Duodenal mucosa (tissue), 2 donors: ENCODE measurements around the gene CPLX4.

ENCODE experiments used
- H3K27ac ChIP-seq: one replicate; pipeline ENCODE4 v1.7.0; 2013; ENCODE audit warnings: low read depth, low read length
- H3K27me3 ChIP-seq, 2 donors: one replicate each; pipeline ENCODE4 v1.7.0; 2013; ENCODE audit warnings: low read length in 2 of 2, control low read depth in 1 of 2; ENCODE audit not compliant: insufficient read depth in 2 of 2, control insufficient read depth in 1 of 2
- H3K36me3 ChIP-seq, 2 donors: one replicate each; pipeline ENCODE4 v1.7.0; 2013; ENCODE audit warnings: low read length in 2 of 2, control low read depth in 1 of 2; ENCODE audit not compliant: insufficient read depth in 2 of 2, control insufficient read depth in 1 of 2
- H3K4me1 ChIP-seq, 2 donors: one replicate each; pipeline ENCODE4 v1.7.0; 2013; ENCODE audit warnings: low read length in 2 of 2, control low read depth in 1 of 2; ENCODE audit not compliant: insufficient read depth in 2 of 2, control insufficient read depth in 1 of 2
- H3K4me3 ChIP-seq, 2 donors: one replicate each; pipeline ENCODE4 v1.7.0; 2013; ENCODE audit warnings: low read length in 2 of 2, low read depth in 1 of 2
- H3K9ac ChIP-seq, 2 donors: one replicate each; pipeline ENCODE4 v1.7.0; 2013; ENCODE audit warnings: low read length in 2 of 2, low read depth in 1 of 2
- H3K9me3 ChIP-seq, 2 donors: one replicate each; pipeline ENCODE4 v1.7.0; 2013; ENCODE audit warnings: low read length in 2 of 2, control low read depth in 1 of 2; ENCODE audit not compliant: control insufficient read depth in 1 of 2

Gene CPLX4

DNA sequence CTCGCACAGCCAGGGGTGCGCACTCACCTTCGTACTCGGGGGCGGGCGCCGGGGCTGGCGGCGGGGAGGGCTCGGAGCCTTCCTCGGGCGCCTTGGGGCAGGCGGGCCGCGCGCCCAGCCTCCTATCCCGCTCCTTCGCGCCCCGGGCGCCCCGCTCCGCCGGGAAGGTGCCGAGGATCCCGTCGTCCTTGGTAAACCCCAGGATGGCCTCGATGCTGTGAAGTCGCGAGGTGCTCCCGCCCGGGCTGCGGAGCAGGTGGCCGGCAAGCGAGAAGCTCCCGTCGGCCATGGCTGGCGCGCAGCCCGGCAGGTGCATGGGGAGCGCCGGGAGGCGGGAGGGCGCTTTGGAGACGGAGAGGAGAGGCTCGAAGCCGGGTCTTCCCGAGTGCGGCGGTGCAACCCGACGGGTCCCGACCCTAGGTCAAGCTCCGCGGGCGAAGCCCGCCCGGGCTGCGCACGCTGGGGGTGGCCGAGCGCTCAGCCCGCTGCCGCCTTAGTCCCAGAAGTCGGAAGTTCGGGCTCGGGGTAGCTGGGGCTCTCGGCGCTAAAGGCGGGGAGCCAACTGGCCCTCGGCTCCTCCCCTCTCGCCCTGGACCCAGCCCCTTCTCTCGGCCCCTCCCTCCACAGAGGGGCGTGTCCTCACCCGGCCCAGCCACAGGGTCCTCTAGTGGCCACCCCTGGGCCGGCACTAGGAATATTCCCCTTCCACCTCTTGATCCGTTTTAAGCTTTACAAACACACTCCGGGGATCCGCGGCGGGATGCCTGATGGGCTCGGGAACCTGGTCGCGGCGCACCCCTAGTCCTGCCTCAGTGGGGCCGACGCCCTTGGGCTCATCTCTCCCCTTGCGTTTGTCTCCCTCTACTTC lies 45.3 kb downstream of the CPLX4 start, which contains the start of gene RAX:
RAX (minus strand) TSS at position 564 of the 868 bp plus-strand sequence; CDS start at position 316, 248 bp downstream.
- no peaks in the 10 kb centered on the region for H3K9me3 ChIP-seq
- peaks cover 3 to 7% of the 10 kb centered on the region in 2 donors for H3K4me1 ChIP-seq
- H3K4me3 ChIP-seq: peak within 1 kb of the TSS; percentile 9 to 40
- H3K9ac ChIP-seq: no peak within 1 kb of the TSS
- no peaks in the 10 kb centered on the region for H3K36me3 ChIP-seq
- H3K27ac ChIP-seq: no peak within 1 kb of the TSS
- H3K27me3 ChIP-seq: peaks cover 81 to 85% of the 10 kb centered on the region in 2 donors

DNA sequence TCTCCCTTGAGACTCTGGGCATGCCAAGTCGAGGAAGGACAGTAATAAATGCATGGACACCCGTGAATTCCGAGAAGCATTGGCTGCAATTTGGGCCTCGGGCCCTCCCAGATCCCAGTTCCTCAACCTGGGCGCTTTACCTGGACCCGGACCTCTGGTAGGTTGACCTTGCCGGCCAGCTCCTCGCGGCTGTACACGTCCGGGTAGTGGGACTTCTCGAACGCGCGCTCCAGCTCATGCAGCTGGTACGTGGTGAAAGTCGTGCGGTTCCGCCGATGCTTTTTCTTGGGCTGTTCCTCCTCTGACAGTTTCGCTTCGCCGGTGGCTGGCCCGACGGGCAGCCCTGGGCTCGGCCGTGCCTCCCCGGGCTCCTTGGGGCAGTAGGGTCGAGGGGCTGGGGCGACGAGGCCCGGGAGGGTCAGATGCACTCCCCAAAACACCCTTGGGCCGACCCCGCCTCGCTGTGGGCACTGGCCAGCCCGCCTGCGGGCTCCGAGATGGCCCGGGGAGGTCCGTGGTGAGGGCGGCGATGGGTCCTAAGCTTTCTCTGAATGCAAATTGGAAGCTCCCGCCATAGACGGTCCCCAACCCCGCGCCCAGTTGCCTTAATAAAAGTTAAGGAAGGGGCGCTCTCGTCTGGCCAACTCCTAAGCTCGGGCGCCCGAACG lies 46.1 kb downstream of the CPLX4 start:
- H3K9ac ChIP-seq: no peak overlapping the region
- peaks cover 3 to 8% of the 10 kb centered on the region in 2 donors for H3K4me1 ChIP-seq
- no peak overlapping the region for H3K27ac ChIP-seq
- peaks cover 85 to 87% of the 10 kb centered on the region in 2 donors for H3K27me3 ChIP-seq
- H3K36me3 ChIP-seq: no peaks in the 10 kb centered on the region
- no peaks in the 10 kb centered on the region for H3K9me3 ChIP-seq
- peak overlapping the region; percentile 9 to 40 for H3K4me3 ChIP-seq

DNA sequence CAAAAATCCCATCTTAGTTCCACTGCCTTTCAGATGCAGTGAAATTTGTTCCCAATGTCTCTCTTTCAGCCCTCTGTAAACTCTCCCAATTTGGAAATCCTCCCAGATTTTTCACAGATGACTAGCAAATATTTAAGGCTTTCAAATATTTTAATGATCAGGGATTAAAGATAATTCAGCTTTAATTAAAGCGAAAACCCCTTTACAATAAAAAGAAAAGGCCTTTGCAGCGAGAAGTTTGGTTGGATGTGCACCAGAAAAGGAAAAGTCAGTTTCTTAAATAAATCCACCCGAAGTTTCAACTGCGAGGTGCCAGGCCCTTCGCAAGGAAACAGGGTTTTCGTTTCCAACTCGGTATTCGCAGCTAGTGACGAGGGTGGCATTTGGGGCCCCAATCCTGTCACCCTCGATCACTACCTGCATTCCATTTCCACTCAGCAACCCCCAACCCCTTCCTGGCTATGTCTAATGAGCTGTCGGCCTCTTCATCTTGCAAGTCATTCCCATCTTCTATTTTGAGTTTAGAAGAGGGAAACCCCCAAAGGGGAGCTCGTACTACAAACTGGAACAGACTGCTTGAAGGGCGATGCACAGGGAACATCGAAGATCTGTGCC lies 46.7 kb downstream of the CPLX4 start:
- Histone ChIP-seq H3K27ac (no peak overlapping the region), H3K9me3 (no peaks in the 10 kb centered on the region), H3K36me3 (no peaks in the 10 kb centered on the region), H3K9ac (no peak overlapping the region), H3K4me3 (peak overlapping the region in 1 of 2 donors; percentile 9), H3K27me3 (peaks cover 87 to 93% of the 10 kb centered on the region in 2 donors), H3K4me1 (peaks cover 3 to 8% of the 10 kb centered on the region in 2 donors)

GRCh38 chr18:59270689-59271257 lies 47.7 kb downstream of the CPLX4 start:
- Histone ChIP-seq H3K9me3 (no peaks in the 10 kb centered on the region), H3K4me1 (peaks cover 3 to 8% of the 10 kb centered on the region in 2 donors), H3K4me3 (no peak overlapping the region), H3K9ac (no peak overlapping the region), H3K27ac (no peak overlapping the region), H3K27me3 (peaks cover 89 to 94% of the 10 kb centered on the region in 2 donors), H3K36me3 (no peaks in the 10 kb centered on the region)

DNA sequence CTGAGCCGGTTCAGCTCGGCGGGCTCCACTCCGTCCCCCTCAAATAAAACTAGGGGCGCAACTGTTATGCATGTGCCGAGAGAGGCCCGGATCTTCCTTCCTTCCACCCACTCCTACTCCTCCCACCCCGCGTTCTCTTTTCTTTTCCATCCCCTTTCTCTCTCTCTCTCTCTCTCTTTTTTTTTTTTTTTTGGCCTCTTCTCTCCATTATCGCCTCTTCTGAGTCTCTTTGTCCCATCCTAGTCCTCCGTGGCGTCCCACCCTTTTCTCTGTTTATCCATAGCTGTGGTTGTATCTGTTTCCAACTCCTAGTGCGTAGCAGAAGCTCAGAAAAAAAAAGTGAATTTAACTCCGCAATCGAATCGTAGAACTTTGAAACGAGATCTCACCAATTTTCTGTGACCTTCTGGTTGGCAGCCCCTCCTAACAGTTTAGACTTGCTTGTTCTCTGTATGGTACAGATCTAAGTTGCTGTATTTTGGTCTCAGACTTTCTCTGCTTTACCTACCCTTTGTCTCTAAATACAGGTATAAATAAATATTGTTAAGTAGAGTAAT lies 48.8 kb downstream of the CPLX4 start:
- Histone ChIP-seq H3K9ac (no peak overlapping the region), H3K4me3 (peak overlapping the region; percentile 29 to 45), H3K27ac (no peak overlapping the region), H3K9me3 (no peaks in the 10 kb centered on the region), H3K36me3 (no peaks in the 10 kb centered on the region), H3K27me3 (peaks cover 90 to 94% of the 10 kb centered on the region in 2 donors), H3K4me1 (peaks cover 3 to 8% of the 10 kb centered on the region in 2 donors)

DNA sequence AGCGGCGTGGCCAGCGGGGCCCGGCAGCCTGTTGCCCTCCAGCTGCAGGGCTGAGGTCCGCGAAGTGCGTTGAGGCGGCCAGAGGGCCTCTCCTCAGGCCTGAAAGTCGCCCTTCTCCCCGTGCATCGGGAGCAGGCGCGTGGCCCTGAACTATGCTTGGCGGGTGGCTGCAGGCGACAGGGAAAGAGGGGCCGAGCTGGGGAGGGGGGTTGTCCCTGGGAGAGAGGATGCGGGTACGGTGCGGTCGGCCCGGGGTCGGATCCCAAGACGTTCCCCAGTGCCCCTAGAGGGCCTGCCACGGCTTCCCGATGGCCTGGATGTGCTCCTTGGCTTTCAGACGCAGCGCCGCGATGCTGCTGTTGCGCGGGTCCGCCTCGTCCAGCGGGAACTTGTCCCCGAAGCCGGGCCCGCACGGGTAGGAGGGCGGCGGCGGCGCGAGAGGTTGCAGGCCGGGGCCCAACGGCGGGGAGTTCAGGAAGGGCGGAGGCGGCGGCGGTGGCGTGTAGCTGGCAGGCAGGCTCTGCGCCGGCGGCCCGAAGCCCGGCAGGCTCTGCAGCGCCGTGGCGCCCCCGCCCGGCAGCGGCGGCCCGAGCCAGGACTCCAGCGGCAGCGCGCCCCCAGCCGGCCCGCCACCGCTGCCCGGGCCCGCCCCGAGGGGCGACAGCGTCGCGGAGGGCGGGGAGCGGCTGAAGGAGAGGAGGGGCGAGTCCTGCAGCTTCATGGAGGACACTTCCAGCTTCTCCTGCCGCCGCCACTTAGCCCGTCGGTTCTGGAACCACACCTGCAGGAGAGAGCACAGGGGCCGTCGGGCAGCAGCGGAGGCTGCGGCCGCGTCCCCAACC lies 49.5 kb downstream of the CPLX4 start:
- Histone ChIP-seq H3K36me3 (no peaks in the 10 kb centered on the region), H3K9me3 (no peaks in the 10 kb centered on the region), H3K27me3 (peaks cover 89 to 93% of the 10 kb centered on the region in 2 donors), H3K27ac (no peak overlapping the region), H3K9ac (no peak overlapping the region), H3K4me1 (peaks cover 6 to 8% of the 10 kb centered on the region in 2 donors), H3K4me3 (peak overlapping the region; percentile 29 to 45)

DNA sequence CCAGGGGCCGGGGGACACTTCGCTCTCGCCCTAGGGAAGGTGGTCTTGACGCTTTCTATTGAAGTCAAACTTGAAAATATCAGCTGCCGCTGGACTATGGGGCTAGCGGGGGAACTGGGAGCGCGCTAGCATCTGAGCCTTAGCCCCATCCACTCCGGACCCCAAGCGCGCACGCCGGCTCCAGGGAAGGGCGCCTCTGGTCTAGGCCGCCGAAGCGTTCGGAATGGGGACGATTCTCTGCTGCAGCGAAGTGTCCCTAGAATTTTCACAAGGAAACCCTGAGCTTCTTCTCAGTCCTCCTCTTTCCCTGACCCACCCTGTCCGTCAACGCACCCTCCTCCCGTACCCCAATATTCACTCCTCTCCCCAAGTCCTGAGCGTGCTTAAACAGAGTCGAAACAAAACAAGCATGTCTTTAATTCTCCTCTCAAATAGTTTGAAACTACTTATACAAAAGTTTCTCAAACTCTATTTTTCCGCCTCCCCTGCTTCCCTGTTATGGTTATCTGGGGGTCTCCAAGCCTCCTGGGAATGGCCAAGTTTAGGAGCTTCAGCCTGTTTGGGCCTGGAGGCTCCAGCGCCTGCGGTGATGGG lies 50.2 kb downstream of the CPLX4 start:
- peaks cover 87 to 92% of the 10 kb centered on the region in 2 donors for H3K27me3 ChIP-seq
- H3K4me1 ChIP-seq: peaks cover 13 to 15% of the 10 kb centered on the region in 2 donors
- no peak overlapping the region for H3K9ac ChIP-seq
- peak overlapping the region in 1 of 2 donors; percentile 32 for H3K4me3 ChIP-seq
- no peaks in the 10 kb centered on the region for H3K9me3 ChIP-seq
- H3K36me3 ChIP-seq: no peaks in the 10 kb centered on the region
- no peak overlapping the region for H3K27ac ChIP-seq

GRCh38 chr18:59267503-59268126 lies 50.8 kb downstream of the CPLX4 start:
- Histone ChIP-seq H3K27ac (no peak overlapping the region), H3K9ac (no peak overlapping the region), H3K36me3 (no peaks in the 10 kb centered on the region), H3K4me3 (no peak overlapping the region), H3K4me1 (peaks cover 13 to 16% of the 10 kb centered on the region in 2 donors), H3K27me3 (peaks cover 85 to 88% of the 10 kb centered on the region in 2 donors), H3K9me3 (no peaks in the 10 kb centered on the region)
